ENCODE results near the gene DHX32.
"Not testable (repeated sequence)": the region's sequence is repeated elsewhere in the genome, so short reads cannot be mapped to it uniquely, and the experiment has no call there.

DHX32 gene

DNA sequence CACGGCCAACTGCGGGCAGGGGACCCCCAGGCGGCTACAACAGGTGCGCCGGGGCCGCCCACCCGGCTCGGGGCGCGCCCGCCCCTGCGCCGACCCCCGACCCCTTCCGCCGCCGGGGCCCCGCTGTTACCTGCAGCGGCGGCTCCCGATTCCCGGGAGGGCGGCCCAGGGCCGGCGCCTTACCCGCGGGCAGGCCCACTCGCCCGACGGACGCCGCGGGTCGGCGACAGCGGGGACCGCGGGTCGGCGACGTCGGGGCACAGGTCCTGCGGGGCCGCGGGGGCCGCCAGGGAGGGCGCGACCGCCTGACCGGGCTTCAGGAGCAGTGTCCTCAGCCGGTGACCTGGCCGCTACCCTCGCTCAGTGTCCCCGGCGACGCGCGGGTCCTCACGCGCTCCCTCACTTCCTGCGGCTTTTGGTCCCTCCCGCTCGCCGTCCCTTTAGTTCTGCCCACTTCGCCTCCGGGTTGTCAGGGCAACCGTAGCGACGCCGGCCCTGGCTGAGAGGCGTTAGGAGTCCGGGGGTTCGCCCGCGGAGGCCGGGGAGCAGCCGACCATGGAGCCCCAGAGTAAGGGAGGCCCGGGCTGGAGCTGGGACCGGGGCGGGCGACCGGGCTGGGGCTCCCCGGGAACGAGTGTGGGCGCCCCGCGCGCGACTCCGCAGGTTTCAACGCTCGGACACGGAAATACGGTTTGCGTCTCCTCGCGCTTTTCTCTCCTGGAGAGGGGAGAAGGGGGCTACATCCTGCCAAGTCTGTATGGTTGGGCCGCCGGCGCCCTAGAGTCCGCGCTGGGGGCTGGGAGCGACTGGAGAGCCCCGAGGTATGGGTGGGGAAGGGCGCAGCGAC, 15.2 kb upstream of the DHX32 start, which contains the start of gene FANK1:
Gene FANK1 (plus strand): TSS at position 477 of the 847 bp plus-strand sequence. CDS start 79 bp downstream, at position 556.
- peak; percentile 73 for DNase-seq (ENCODE audit: low spot score)

DNA sequence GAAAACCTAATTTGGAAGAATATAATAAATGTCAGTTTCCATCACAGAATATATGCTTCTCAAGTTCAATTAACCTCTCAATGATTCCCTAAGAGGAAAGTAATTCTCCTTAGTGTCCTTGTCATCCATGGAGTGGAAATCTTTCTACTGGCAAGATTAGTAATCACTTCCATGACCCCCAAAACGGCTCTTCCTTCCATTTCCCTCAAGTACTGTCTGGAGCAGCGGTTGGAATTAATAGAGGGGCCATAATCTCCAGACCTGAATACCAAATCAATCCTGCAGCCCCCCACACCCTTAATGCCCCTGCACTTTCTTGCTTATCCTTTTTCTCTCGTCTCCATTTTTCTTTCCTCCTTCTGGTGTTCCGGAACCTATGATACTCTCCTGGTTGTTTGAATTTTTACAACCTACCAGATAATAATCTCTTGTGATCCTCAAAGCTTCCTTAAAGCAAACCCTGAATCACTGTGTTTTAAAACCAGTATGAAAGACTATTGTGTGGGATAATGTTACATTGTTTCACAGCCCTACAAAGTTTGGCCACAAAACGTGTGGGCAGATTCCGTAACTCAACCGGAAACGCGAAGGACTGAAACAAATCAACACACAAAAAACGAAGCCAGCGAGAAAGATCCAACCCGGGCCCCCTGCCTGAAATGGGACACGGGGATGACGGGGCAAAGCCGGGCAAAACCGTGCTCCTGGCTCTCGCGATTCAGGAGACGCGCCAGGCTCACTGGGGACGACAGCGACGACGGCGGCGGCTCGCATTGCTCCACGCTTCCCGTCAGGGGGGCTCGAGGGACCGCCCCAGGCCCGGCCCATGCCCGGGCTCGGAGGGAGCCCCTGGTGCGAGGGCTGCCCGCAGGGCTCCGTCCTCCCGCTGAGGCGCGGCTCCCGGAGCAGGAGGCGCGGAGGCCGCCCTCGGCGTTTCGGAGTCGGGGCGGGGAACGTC, 14.3 kb upstream of the DHX32 start:
- peak; percentile 40 for DNase-seq (ENCODE audit: low spot score)

DNA sequence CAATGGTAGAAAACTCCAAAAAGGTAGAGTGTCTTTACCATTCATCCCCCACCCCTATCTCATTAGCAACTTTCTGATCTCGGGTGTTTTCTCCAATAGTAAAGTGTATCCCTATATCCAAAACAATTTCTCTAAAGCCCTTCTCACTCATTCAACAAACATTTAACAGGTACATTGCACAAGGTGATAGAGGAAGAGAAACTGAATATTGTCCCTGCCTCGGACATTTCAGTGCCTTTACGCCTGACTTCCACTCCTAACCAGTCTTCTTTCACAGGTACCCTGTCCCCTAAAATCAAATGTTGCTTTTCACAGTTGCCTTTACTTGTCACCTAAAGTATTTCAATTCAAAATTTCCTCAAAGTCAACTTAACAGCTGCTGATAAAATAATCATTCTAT, 13.1 kb upstream of the DHX32 start:
- not testable (repeated sequence) for DNase-seq (ENCODE audit: low spot score)

- peak; percentile 58 for DNase-seq (ENCODE audit: low spot score)
Observed at GRCh38 chr10:125892402-125892801, 11.3 kb upstream of the DHX32 start.

GRCh38 chr10:125889441-125889840, 8.3 kb upstream of the DHX32 start:
- DNase-seq (ENCODE audit: low spot score) = not testable (repeated sequence)

- DNase-seq (ENCODE audit: low spot score) = no peak
Observed at GRCh38 chr10:125886914-125887512, 5.9 kb upstream of the DHX32 start.

DNA sequence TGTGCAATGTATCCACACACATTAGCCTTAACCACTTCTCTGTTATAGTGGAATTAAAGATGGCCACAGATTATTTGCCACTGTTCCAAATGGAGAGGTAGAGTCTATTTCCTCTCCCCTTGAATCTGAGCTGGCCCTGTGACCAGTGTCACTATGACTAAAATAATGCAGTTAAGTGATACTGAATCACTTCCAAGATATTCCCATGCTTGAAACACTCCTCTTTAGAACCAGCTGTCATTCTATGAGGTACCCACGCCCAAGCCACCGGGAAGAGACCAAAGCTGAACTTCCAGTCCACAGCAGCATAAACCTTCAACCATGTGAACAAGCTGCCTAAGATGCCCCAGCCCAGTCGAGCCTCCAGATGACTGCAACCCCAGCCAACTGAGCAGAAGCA, 2.1 kb upstream of the DHX32 start:
- DNase-seq (ENCODE audit: low spot score) = no peak

DNA sequence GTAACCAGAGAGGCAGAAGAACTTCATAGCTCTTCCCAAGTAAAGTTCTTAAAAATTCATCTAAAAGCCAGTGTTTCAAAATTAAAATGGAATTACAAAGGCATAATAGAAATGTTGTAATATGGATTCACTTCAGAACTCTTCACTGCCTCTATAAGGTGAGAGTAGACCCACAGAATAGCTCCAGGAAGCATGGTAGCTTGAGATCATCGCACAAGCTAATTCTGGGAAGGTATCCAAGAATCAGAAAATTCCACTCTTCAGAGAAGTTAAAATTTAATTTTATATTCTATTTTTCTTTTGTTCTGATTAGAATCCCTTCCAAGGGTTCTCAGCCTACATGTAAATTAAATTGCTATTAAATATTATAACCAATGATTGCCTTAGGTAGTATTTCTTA, 1.5 kb upstream of the DHX32 start:
- DNase-seq (ENCODE audit: low spot score) = no peak

DNA sequence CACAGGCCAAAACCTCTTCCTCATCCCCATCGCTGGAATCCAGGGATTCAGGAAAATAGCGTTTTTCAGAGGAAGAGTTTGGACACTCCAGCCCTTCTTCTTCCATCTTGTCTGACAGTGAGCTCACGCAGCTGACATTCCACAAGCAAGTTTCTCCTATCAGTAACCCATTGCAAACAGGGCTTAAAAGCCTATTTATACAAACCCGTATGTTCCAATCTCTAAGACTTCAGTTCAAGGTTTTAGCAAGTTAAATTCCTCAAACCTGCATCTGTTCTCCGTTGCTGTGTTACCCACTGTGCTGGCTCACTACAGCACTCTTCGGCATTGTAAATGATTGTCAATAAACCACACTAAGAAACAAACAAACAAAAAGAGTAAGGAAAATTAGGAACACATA, 373 bp downstream of the DHX32 start:
- DNase-seq (ENCODE audit: low spot score) = no peak

GRCh38 chr10:125878957-125879835, 1.9 kb downstream of the DHX32 start:
- DNase-seq (ENCODE audit: low spot score) = no peak

- no peak for DNase-seq (ENCODE audit: low spot score)
Observed at GRCh38 chr10:125871338-125871737, 9.8 kb downstream of the DHX32 start.

GRCh38 chr10:125868372-125868975, 12.6 kb downstream of the DHX32 start:
- peak; percentile 42 for DNase-seq (ENCODE audit: low spot score)

GRCh38 chr10:125866421-125867029, 14.6 kb downstream of the DHX32 start:
- DNase-seq (ENCODE audit: low spot score) = no peak

DNA sequence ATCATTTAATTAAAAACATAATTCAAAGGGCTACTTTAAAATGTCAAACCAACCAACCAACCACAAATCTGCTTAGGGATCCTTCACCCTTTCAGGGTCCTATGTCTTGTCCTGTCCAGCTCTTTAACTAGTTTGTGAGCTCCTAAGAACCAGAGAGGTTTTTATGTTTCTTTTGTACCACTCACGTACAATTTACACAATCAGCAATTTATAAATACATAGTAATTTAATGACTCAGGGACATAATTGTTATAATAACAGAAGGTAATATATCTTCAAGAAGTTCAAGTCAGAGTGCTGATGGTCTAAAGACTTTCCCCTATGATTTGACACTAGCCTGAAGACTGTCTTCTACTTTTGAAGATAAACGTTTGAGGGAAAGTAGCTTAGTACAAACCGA, 16.0 kb downstream of the DHX32 start:
- no peak for DNase-seq (ENCODE audit: low spot score)

- DNase-seq (ENCODE audit: low spot score) = no peak
Observed at GRCh38 chr10:125859128-125859817, 21.8 kb downstream of the DHX32 start.

- no peak for DNase-seq (ENCODE audit: low spot score)
Observed at GRCh38 chr10:125857185-125857760, 23.8 kb downstream of the DHX32 start.

- DNase-seq (ENCODE audit: low spot score) = no peak
Observed at GRCh38 chr10:125852487-125852886, 28.6 kb downstream of the DHX32 start.

- DNase-seq (ENCODE audit: low spot score) = no peak
Observed at GRCh38 chr10:125850766-125851731, 30.0 kb downstream of the DHX32 start.
